Thyroid gland (tissue), 4 donors: ENCODE data around the gene DPP6.

Source experiments
- CTCF ChIP-seq, 6 experiments: fragments of 200-600 bp in 3 of 6; fragments of 450-650 bp in 3 of 6; sonication (generic) in 3 of 6; IDR thresholded peaks; one replicate each; pipeline ENCODE4 v1.5.1; 2016 to 2019; ENCODE audit warnings: antibody characterized with exemption in 6 of 6, mild to moderate bottlenecking in 2 of 6, inconsistent platforms in 1 of 6, moderate library complexity in 1 of 6
- POLR2A ChIP-seq, 2 donors: fragments of 450-650 bp; IDR thresholded peaks; one replicate each; pipeline ENCODE4 v1.6.1; 2017; ENCODE audit warnings: antibody characterized with exemption in 2 of 2, mild to moderate bottlenecking in 2 of 2, moderate library complexity in 1 of 2

DNA sequence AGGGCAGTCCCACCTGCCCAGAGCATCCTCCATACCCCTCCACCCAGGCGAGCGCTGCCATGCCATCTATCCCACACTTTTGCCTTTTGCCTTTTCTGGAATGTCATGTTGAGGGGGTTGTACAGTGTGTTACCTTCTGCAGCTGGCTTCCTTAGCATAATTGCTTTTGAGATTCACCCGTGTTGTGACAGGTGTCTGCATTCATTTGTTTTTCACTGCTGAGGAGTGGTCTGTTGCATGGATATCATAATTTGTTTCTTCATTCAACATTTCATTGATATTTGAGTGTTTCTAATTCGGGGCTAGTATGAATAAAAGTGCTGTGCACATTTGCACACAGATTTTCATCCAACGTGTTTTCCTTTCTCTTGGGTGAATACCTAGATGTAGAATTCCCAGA lies 596.8 kb downstream of the DPP6 start:
- TF ChIP-seq CTCF (IDR thresholded peaks at IDR 0.05) (no peak), POLR2A (IDR thresholded peaks at IDR 0.05) (no peak)
